Fibroblast of the conjunctiva (primary cell): ENCODE results near the gene NACC2.
"Not testable (repeated sequence)": the region's sequence is repeated elsewhere in the genome, so short reads cannot be mapped to it uniquely, and the experiment has no call there.

Experiments
- DNase-seq: peaks from one replicate; pipeline ENCODE4 v3.0.0-alpha.2; 2010; ENCODE audit warnings: low read depth

NACC2 gene

DNA sequence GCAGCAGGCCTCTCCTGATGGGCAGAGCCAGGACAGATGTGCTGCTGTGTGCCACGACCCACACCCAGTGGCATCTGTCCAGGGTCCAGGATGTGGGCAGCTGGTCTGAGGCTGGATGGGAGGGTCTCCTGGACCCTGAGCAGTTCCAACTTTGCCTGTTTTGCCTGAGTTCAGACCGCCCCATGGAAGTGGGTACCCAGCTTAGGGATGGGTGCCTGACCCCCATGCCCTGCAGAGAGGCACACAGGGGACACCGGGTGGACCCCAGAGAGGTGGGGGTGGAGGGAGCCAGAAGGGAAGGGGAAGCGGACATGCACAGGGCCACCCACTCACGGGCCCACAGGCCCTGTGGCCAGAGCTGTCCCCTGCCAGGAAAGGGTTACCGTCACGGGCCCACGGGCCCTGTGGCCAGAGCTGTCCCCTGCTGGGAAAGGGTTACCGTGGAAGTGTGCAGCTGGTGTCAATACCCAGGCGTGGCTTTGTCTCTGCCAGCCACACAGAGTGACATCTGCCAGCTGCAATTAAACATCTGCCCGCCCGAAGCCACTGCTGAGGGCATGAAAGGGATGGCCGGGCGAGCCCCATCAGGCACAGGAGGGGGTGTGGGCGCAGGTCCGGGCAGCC, 50.0 kb downstream of the NACC2 start:
- no peak for DNase-seq

DNA sequence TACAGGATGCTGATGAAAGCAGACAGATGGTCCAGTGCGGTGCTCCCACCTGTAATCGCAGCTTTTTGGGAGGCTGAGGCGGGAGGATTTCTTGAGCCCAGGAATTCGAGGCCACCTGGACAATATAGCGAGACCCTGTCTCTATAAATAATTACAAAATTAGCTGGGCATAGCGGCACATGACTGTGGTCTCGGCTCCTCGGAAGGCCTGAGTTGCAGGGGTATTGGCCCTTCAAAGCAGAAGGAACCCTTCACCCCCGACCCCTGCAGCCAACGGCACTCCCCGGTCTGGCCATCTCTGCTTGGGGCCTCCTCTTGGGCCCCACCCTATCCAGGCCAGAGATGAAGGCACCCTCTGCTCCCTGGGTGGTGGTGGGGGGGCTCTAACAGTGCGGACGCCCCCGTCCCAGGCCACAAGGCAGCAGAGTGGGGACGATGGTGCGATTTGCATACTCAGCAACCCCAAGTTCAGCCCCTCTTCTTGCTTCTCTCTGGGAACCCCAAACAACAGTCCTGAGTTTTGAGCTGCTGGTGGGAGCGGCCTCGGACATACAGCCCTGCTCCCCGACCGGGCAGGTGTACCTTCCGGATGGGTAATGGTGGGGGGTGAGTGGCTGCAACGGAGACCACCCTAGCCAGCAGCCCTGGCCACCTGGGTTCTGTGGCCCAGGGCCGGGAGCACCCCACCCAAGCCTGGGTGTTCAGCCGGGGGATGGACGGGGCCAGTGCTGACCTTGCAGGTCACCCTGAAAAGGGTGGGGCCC, 50.7 kb downstream of the NACC2 start:
- DNase-seq: no peak

DNA sequence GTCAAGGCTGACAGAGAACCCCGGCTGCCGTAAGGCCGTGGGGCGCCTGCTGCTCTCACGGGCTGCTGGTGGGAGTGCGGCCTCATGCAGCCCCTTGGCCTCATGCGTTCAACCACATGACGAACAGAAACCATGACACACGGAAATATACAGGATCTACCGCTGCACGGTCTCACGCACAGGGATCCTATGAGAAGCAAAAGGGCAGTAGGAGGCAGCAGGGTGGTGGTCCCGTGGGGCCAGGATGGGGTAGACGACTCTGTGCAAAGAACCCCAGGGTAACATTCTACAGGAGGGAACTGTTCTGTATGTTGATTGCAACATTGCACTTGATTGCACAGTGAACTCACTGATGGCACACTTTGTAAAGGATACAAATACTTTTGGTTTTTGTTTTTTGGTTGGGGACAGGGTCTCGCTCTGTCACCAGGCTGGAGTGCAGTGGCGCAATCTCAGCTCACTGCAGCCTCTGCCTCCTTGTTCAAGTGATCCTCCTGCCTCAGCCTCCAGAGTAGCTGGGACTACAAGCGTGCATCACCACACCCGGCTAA, 51.6 kb downstream of the NACC2 start:
- no peak for DNase-seq

DNA sequence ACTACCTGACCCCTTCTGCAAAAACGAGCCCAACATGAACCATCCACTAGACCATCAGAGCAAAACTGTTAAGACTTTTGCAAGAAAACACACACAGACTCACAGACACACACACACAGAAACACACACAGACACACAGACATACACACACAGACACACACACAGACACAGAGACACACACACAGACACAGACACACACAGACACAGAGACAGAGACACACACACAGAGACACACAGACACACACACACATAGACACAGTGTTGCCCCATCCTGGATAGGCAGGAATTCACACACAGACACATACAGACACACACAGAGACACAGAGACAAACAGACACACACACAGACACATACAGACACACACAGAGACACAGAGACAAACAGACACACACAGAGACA, 52.5 kb downstream of the NACC2 start:
- no peak for DNase-seq

- DNase-seq: not testable (repeated sequence)
Observed at GRCh38 chr9:136040848-136041247, 54.2 kb downstream of the NACC2 start.

DNA sequence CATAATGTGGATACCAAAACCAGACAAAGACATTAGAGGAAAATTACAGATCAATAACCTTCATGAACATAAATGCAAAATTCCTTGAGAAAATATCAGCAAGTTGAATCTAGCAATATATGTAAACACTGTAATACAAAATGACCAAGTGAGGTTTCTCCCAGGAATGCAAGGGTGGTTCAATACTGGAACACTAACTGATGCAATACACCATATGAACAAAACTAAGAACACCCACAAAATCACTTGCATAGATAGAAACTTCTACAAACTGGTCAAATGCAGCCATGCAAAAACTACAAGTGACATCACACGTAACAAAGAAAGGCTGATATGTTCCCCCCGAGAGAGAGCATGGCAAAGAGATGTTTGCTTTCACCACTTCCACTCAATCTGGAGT, 55.6 kb downstream of the NACC2 start:
- no peak for DNase-seq

- DNase-seq: no peak
Observed at GRCh38 chr9:136036848-136037247, 58.2 kb downstream of the NACC2 start.

DNA sequence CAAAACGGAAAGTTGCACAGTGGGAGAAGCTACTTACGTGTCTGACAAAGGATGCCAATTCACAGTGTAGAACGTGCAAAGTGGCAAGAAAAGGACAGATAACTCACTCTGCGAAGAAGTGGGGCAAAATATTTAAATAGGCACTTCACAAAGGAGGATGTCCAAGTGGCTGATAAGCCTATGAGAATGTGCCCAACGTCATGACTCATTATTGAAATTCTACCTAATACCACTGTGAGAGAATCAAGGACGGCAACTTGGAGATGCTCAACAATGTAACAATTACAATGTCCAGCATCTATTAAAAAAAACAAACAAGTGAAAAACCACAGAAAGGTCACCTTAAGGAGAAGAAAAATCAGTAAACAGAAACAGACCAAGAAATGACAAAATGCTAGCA, 59.0 kb downstream of the NACC2 start:
- no peak for DNase-seq

GRCh38 chr9:136031741-136032730, 63.1 kb downstream of the NACC2 start:
- DNase-seq: no peak

DNA sequence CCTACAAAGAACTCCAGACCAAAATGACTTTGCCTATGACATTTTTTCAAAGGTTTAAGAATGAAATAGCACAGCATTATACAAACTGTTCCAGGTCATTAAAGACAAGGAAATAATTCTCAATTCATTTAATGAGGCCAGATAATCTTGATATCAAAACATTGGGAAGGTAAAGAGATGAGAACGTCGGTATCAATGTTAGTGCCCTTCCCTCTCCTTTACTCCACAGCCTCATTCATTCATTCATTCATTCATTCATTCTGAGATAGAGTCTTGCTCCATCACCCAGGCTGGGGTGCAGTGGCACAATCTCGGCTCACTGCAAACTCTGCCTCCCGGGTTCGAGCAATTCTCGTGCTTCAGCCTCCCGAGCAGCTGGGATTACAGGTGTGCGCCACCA, 64.0 kb downstream of the NACC2 start:
- DNase-seq: no peak

GRCh38 chr9:136029556-136029955, 65.5 kb downstream of the NACC2 start:
- no peak for DNase-seq

GRCh38 chr9:136028760-136029470, 66.2 kb downstream of the NACC2 start:
- no peak for DNase-seq

DNA sequence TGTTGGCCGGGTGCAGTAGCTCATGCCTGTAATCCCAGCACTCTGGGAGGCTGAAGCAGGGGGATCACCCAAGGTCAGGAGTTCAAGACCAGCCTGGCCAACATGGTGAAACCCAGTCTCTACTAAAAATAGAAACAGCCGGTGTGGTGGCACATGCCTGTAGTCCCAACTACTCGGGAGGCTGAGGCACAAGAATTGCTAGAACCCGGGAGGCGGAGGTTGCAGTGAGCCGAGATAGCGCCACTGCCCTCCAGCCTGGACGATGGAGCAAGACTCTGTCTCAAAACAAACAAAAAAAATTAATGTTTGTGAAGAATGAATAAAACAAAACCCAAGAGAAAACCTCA, 68.2 kb downstream of the NACC2 start:
- DNase-seq: not testable (repeated sequence)

DNA sequence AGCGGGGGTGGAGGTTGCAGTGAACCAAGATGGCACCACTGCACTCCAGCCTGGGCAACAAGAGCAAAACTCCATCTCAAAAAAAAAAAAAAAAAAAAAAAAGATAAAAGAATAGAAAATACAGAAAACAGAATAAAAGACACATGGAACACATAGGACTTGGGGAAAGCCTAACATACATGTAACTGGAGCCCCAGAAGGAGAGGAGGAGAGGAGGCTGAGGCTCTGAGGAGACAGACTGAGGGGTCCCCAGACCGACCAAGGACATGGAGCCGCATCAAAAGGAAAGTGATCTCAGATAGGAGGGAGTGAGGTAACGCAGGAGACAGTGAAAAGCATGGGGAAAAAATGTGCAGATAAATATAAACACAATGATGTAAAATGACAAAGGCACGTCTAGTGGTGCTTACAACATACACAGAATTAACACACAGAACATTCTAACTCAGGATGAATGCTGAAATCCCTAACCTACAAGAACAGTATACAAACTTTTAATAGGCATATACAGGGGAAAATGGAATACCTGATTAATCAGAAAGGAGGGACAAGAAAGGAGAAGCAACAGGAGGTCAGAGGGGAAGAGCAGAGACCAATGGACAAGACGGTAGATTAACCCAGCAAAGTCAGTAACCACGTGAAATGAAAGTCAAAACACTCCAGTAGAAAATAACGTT, 68.7 kb downstream of the NACC2 start:
- DNase-seq: no peak

DNA sequence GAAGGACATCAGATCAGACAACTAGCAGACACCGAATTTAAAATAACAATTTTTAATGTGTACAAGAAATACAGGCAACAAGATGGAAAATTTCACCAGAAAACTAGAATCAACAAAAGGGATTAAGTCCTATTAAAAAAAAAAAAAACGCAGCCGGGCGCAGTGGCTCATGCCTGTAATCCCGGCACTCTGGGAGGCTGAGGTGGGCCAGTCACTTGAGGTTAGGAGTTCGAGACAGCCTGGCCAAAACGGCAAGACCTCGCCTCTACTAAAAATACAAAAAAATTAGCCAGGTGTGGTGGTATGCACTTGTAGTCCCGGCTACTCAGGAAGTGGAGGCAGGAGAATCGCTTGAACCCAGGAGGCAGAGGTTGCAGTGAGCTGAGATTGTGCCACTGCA, 69.6 kb downstream of the NACC2 start:
- DNase-seq: no peak

GRCh38 chr9:136024696-136025316, 70.3 kb downstream of the NACC2 start:
- DNase-seq: no peak

DNA sequence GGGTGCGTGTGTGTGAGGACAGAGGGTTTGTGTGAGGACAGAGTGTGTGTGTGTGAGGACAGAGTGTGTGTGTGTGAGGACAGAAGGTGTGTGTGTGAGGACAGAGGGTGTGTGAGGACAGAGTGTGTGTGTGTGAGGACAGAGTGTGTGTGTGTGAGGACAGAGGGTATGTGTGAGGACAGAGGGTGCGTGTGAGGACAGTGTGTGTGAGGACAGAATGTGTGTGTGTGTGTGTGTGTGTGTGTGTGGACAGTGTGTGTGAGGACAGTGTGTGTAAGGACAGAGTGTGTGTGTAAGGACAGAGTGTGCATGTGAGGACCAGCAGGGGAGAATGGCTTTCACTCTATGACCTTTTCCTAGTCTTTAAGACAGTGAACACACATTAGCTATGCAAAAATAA, 70.8 kb downstream of the NACC2 start:
- DNase-seq: no peak

- no peak for DNase-seq
Observed at GRCh38 chr9:136023410-136024225, 71.5 kb downstream of the NACC2 start.

- DNase-seq: no peak
Observed at GRCh38 chr9:136022731-136023409, 72.2 kb downstream of the NACC2 start.
